HPDE6-E6E7 (cell line): ENCODE results near the gene RIMS1.

Source experiments
- DNase-seq: peaks from one replicate; pipeline ENCODE4 v3.0.0; 2011; ENCODE audit warnings: missing footprints; ENCODE audit errors: extremely low spot score

RIMS1 gene

DNA sequence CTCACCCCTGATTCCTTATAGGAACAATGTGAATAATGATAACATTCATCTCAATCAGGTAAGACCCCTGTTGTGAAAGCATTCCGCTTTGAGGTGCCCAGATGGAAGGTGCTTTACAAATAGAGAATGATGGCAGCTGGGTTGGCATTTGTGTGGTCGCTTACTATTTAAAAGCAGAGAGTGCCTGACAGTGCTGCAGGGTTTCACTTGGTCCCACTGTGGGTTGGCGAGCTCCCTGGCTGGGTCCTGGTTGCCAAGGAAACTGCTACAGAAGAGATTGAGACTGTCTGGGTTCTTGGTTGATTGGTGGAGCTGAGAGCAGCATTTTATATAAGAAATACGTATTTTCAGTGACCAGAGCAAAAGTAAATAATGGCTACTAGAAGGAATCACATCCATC is 528.3 kb downstream of the RIMS1 start:
- no peak for DNase-seq

DNA sequence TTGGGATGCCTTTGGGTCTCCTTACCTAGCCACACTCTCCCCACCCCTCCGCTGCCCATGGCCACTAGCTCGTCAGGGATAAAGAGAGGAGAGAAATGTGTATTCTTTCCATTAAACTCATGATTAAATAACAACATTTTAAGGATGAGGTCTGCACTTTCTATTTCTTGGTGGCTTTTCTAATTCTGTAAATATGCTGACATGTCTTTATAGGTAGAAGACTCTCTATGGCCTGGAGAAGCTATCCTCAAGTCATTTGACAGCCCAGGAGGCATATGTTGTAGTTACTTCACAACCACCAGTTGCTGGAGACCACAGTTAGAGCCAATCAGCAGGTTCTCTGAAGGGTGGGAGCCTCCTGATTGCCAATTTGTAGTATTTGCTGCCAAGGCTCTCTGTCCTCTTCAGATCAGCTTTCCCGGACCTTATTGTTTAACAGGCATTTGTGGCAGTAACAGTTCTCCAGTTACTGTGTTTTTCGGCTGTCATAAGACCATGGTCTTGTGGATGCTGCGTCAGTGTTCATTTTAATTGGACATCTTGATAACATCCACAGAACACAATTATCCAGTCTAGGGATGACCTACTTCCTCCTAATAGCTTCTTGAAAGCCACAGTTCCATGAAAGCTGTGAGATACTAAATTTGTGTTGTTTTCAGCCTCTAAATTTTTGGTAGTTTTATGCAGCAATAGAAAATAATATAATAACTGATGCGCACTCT is 530.6 kb downstream of the RIMS1 start:
- no peak for DNase-seq

GRCh38 chr6:72417759-72418158 is 531.4 kb downstream of the RIMS1 start:
- no peak for DNase-seq

DNA sequence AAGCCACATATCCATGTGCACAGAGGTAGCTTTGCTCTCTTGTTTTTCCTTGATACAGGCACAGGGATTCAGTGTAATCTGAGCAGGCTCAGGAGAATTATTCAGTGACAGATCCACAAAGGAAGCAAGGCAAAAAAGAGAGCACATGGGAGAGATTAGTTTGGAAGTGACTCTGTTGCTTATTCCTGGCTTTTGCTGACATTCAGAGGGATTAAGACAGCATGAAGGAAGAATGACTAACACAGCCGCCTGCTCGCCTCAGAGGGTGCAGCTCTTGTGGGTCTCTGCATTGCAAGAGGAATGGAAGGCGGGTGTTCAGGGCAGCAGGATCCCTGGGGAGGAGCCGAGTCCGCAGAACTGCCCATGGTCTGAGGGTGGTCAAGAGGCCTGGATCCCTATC is 532.1 kb downstream of the RIMS1 start:
- DNase-seq, result no peak

DNA sequence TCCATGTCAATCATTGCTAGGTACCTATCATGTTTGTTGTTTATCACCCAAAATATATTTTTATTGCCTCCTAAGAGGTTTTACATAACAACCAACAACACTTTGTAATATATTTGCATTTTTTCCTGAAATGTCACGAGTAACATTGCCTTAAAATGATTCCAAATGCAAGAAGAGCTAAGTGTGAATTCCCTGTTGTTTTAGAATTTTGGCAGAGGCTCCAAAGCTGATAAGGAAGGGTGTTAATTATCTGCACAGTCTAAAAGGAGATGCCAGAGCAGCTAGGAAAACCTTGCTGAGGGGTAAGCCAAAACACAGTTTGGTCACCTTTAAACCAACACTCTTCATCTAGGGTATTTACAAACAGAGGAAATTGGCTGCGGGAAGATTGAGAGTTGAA is 533.6 kb downstream of the RIMS1 start:
- DNase-seq, result no peak

DNA sequence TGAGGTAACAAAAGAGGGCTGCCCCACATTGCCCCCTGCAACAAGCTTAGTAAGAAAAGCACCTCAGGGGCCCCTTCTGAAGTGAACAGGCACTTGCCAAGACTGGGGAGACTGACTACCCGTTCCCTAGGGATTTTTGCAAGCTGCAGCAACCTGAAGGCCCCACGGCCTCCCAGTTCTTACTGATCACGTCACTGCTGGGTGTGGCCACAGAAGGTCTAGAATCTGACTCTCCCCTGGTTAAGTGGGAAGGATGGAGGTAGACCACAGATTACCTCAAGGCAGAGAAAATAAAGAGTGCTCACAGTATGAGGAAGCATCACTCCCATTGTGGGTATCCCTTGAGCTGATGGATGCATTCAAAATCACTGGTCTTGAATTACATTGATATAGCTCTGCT is 534.1 kb downstream of the RIMS1 start:
- no peak for DNase-seq

- DNase-seq, result no peak
Observed at GRCh38 chr6:72421387-72421786, 535.0 kb downstream of the RIMS1 start.

DNA sequence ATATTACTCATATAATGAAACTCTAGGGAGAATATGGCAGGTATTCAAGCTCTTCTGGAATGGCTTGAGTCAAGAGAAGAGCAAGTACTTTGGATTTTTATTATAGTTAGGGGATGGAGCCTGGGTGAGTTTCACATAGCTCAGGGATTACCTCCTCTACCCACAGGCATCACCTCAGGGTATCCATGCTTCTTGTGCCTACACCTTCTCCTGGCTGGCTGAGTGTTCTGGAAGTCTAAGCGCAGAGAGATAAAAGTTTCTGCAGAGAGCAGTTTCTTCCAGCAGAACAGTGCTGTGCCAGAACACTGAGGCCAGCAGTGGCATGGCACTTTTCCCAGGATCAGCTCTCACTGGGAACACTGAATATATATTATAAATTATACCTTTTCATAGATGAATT is 535.8 kb downstream of the RIMS1 start:
- DNase-seq, result no peak

DNA sequence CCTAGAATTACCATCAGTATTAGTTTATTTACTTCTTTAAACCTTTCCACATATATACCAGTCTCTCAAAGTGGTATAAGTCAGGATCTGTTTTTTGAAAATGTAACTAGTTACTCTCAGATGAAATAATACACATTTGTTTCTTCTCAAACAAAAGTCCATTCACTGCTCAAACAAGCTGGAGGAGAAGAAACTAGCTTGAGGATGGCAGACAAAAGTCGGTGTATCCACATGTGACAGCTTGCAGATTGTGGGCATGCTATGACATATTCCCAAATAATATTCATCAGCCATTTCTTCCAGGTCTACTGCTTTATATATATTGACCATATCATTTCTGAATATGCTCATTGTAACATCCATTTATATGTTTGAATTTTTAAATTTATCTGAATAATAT is 538.1 kb downstream of the RIMS1 start:
- DNase-seq, result no peak

- no peak for DNase-seq
Observed at GRCh38 chr6:72425003-72425681, 538.8 kb downstream of the RIMS1 start.

- DNase-seq, result no peak
Observed at GRCh38 chr6:72440611-72441010, 554.3 kb downstream of the RIMS1 start.

GRCh38 chr6:72446430-72446829 is 560.1 kb downstream of the RIMS1 start:
- DNase-seq, result no peak
